Measurements from ENCODE around the gene VSIG10L2. TPM values are rescaled to one million over a fixed set of nuclear protein-coding genes. Genes with fewer than 3 reads are reported as not detected.
A peak's percentile ranks its signal among the peaks of the same experiment; 100 is the strongest.

Gene VSIG10L2
- total RNA-seq, 2 experiments from 2014 or later = not detected

DNA sequence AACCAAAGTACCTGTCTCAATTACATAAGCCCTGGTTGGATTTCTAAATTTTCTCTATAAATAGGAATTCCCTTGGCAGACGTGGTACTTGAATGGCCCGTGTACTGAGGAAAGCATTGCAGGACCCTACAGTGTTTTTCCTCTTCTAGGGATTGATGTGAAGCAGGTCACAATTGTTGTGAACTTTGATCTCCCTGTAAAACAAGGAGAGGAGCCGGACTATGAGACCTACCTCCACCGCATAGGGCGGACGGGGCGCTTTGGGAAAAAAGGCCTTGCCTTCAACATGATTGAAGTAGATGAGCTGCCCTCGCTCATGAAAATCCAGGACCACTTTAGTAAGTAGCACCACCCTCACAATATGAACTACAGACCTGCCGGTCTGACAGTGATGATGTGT, 24.8 kb upstream of the VSIG10L2 start:
- H3K4me1 Mint-ChIP-seq = no peaks in the 10 kb centered on the region

DNA sequence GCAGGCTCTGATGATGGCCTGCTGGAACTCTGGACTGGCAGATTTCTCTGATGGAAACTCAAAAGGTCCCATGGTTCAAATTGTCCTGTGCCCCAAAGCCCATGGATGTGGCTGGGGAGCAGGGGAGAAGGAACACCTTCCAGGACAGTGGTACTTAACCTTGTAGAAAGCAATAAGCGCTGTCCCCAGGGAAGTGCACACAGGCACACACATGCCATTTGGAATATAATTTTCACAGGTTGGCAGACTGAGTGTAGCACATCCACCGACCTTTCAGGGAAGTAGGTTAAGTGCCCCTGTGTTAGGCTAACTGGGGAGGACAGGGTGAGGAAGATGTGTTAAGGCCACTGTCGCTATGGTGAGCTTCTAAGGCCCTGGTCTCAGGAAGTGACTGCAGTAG, 23.7 kb upstream of the VSIG10L2 start:
- Mint-ChIP-seq H3K4me3 (no peak overlapping the region), H3K36me3 (ENCODE audit: low read depth) (no peaks in the 10 kb centered on the region), H3K27ac (no peak overlapping the region), H3K9me3 (no peaks in the 10 kb centered on the region), H3K4me1 (no peaks in the 10 kb centered on the region), H3K27me3 (peaks cover 18% of the 10 kb centered on the region)
- CTCF ChIA-PET = interaction anchor here (0.5 to 1.2 kb wide), 3 partner anchors 11 to 51 kb away, joined by 3 read pairs; no protein-coding TSS in a partner anchor
- POLR2A ChIA-PET = no interaction called here
- no peak for DNase-seq

More for the DNA sequence above, 24.8 kb upstream of the VSIG10L2 start:
- Mint-ChIP-seq H3K36me3 (ENCODE audit: low read depth) (no peaks in the 10 kb centered on the region), H3K27ac (no peak overlapping the region), H3K4me3 (no peak overlapping the region), H3K9me3 (no peaks in the 10 kb centered on the region), H3K27me3 (peaks cover 23% of the 10 kb centered on the region)
- ChIA-PET CTCF (interaction anchor here (0.8 to 1.2 kb wide), 5 partner anchors 10 to 273 kb away, joined by 3 to 4 read pairs (median 3); partner anchors contain the start of gene PUS3), POLR2A (no interaction called here)
- DNase-seq = no peak

DNA sequence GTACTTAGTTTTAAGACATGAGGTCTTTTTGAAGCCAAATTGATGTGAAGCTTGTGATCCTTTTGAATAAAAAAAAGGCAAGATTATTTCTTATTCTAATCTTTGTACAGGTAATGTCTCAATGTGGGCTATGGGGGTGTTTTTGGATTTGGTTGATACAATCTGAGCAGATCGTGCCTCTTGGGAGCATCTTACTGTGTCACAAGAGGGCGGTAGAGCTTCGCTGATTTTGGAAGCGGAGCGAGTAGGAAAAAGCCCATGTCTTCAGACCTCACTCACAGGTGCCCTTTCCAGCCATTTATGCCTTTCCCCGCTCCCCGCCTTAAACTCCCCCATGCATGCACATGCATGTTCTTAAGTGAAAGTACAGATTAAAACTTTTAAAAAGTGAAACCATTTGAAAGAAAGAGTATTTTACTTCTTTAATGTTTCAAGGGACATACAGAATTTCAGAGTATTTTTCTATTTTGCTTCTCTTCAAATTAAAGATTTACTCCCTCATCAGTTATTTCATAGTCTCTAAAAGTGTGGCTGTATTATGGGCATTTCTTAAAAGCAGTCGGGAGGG, 22.7 kb upstream of the VSIG10L2 start:
- no peaks in the 10 kb centered on the region for H3K9me3 Mint-ChIP-seq
- POLR2A ChIA-PET = no interaction called here
- no peak overlapping the region for H3K27ac Mint-ChIP-seq
- no peak overlapping the region for H3K4me3 Mint-ChIP-seq
- H3K36me3 Mint-ChIP-seq (ENCODE audit: low read depth) = no peaks in the 10 kb centered on the region
- peak; percentile 71 for DNase-seq
- H3K27me3 Mint-ChIP-seq = peaks cover 17% of the 10 kb centered on the region
- CTCF ChIA-PET = interaction anchor here (0.6 to 1.4 kb wide), 7 partner anchors 19 to 1497 kb away, joined by 3 to 5 read pairs (median 3); partner anchors contain the start of gene PUS3
- no peaks in the 10 kb centered on the region for H3K4me1 Mint-ChIP-seq

DNA sequence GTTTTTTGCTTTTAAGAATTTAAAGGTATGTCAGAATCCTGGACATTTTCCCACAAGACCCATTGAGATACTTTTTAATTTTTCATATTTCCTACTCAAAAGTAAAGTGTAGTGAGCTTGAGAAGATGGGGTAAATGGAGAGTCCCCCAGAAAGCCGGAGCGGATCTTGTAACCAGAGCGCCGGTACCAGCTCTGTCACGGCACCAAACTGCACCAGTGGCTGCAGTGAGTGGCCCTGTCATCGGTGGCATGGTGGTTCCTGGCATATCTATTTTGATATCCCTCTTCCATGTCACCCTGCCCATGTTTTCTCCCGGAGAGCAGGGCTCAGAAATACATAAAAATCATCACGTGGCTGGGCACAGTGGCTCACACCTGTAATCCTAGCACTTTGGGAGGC, 22.2 kb upstream of the VSIG10L2 start:
- no peak for DNase-seq
- no peaks in the 10 kb centered on the region for H3K4me1 Mint-ChIP-seq
- H3K9me3 Mint-ChIP-seq = no peaks in the 10 kb centered on the region
- no peaks in the 10 kb centered on the region for H3K36me3 Mint-ChIP-seq (ENCODE audit: low read depth)
- CTCF ChIA-PET = interaction anchor here (0.6 to 1.4 kb wide), 6 partner anchors 18 to 1497 kb away, joined by 3 to 5 read pairs (median 3); partner anchors contain the start of gene PUS3
- no peak overlapping the region for H3K27ac Mint-ChIP-seq
- H3K27me3 Mint-ChIP-seq = peaks cover 13% of the 10 kb centered on the region
- no peak overlapping the region for H3K4me3 Mint-ChIP-seq
- POLR2A ChIA-PET = no interaction called here

DNA sequence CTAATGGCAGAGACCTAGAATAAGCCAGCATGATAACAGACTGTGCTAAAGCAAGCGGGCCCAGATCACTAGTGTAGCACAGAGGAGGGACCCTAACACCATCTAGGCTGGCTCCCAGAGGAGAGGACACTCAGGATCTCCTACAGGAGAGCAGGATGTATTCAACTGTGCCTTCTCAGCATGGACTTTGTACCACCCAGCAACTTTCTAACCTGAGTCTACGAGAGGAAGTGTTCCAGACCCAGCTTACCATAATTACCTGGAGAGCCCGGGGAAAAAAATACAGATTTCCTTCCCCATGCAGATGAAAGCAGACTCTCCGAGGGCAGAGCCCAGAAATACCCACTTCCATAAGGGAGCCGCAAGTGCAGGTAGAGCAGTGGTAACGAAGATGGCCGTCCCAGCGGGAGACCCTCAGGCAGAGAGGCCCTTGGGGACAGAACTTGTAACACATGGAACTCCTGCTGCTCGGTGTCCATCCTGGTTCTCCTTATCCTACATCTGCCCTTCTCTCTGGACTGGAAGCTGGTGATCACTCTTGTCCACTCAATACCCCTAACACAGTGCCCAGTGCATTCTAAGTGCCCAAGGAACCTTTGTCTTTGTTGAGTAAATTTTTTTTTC, 21.3 kb upstream of the VSIG10L2 start:
- H3K27me3 Mint-ChIP-seq = peaks cover 12% of the 10 kb centered on the region
- H3K4me3 Mint-ChIP-seq = no peak overlapping the region
- H3K27ac Mint-ChIP-seq = no peak overlapping the region
- no peaks in the 10 kb centered on the region for H3K4me1 Mint-ChIP-seq
- ChIA-PET POLR2A (no interaction called here), CTCF (interaction anchor here (1.3 to 1.4 kb wide), 2 partner anchors 9 to 21 kb away, joined by 4 to 5 read pairs; partner anchors contain the start of gene PUS3)
- no peaks in the 10 kb centered on the region for H3K9me3 Mint-ChIP-seq
- no peaks in the 10 kb centered on the region for H3K36me3 Mint-ChIP-seq (ENCODE audit: low read depth)
- no peak for DNase-seq

DNA sequence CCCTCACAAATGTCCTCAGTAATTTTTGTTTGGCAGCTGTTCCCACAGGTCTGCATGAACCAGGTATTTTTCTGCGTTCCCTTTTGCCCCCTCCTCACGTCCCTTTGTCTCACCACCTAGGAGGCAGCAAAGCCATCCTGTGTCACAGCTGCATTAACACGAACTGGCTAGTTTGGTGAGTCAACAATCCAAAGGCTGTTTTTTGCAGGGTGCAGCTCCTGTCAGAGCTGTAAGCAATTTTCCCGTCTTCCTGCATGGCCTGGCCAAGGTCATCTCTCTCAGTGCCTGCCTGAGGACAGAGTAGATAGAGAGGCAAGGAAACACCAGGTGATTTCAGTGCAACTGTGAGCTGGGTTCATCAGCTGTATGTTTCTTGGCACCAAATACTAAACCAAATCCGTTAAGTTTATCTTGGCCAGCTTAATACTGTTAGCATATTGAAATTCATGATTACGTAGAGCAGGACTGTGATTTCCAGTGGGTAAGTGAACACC, 20.6 kb upstream of the VSIG10L2 start:
- Mint-ChIP-seq H3K27me3 (peaks cover 15% of the 10 kb centered on the region), H3K4me1 (no peaks in the 10 kb centered on the region), H3K4me3 (no peak overlapping the region), H3K9me3 (no peaks in the 10 kb centered on the region), H3K36me3 (ENCODE audit: low read depth) (no peaks in the 10 kb centered on the region), H3K27ac (no peak overlapping the region)
- POLR2A ChIA-PET = no interaction called here
- DNase-seq = no peak
- CTCF ChIA-PET = interaction anchor here (0.6 to 1.3 kb wide), 2 partner anchors 10 to 465 kb away, joined by 3 to 5 read pairs; no protein-coding TSS in a partner anchor

DNA sequence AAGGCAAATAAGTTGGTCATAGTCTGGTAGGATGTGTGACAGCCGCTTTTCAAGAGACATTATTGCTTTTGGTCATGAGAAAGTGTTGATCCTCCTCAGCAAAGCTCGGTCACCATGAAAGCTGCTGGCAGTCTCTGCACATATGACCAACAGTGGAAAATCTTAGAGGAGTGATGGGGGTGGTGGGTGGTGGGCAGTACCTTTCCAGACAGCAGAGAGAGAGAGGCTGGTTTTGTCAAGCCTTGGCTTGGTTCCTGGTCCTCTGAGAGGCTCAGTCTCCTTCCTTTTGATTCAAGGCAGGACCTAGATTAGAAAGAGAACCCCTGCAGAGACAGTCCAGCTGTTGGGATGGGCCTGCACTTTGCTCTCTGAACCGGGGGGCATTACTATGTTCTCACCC, 20.0 kb upstream of the VSIG10L2 start:
- CTCF ChIA-PET = no interaction called here

DNA sequence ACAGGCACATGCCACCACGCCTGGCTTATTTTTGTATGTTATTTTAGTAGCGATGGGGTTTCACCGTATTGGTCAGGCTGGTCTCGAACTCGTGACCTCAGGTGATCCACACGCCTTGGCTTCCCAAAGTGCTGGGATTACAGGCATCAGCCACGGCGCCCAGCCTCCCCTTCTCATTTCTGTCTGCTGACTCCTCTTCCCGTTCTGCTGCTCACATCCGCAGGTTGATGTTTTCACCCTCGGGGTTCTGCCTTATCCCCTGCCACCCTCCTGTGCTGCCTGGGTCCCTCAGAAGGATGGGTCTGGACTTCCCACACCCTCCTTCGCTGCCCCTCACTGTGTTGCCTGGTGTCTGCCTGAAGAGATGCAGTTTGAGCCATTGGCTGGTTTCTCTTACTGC, 19.2 kb upstream of the VSIG10L2 start:
- Mint-ChIP-seq H3K27me3 (peaks cover 13% of the 10 kb centered on the region), H3K27ac (no peak overlapping the region), H3K4me1 (no peaks in the 10 kb centered on the region), H3K4me3 (no peak overlapping the region), H3K9me3 (no peaks in the 10 kb centered on the region), H3K36me3 (ENCODE audit: low read depth) (no peaks in the 10 kb centered on the region)
- no peak for DNase-seq
- ChIA-PET POLR2A (no interaction called here), CTCF (no interaction called here)

More for the DNA sequence above, 20.0 kb upstream of the VSIG10L2 start:
- Mint-ChIP-seq H3K27me3 (peaks cover 13% of the 10 kb centered on the region), H3K4me1 (no peaks in the 10 kb centered on the region), H3K36me3 (ENCODE audit: low read depth) (no peaks in the 10 kb centered on the region), H3K4me3 (no peak overlapping the region), H3K27ac (no peak overlapping the region), H3K9me3 (no peaks in the 10 kb centered on the region)
- POLR2A ChIA-PET = no interaction called here
- DNase-seq = no peak

DNA sequence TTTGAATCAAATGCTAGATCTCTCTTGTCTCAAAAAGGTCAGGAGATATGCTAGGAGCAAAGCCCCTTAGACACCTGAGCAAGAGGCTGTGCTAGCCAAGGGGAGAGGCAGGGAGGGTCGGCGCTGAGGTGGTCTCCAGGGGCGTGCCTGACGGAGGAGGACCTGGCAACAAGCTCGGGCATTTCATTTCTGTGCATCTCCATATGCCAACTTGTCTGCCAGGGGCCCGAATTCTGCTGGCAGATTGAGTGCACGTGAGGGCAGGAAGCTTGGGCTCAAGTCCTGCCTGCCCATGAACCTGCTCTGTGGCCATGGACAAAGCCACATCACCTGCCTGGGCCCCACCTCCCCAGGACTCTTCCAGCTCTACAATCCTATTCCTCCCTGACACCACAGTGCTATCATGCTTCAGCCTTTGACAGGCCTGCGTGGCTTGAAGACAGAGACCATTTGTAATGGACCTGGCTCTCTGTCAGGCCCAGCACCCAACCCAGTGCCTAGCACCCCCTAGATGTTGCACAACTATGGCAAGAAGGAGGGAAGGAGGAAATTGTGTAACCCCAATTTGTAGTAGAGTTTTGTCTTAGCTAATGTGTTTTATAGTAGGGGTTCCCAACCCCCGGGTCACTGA, 16.3 kb upstream of the VSIG10L2 start:
- ChIA-PET POLR2A (no interaction called here), CTCF (interaction anchor here (1.3 kb wide), 1 partner anchor 16 kb away, joined by 3 read pairs; no protein-coding TSS in a partner anchor)
- Mint-ChIP-seq H3K27ac (no peak overlapping the region), H3K27me3 (peaks cover 13% of the 10 kb centered on the region), H3K36me3 (ENCODE audit: low read depth) (no peaks in the 10 kb centered on the region), H3K4me1 (no peaks in the 10 kb centered on the region), H3K9me3 (no peaks in the 10 kb centered on the region), H3K4me3 (no peak overlapping the region)
- DNase-seq = no peak

DNA sequence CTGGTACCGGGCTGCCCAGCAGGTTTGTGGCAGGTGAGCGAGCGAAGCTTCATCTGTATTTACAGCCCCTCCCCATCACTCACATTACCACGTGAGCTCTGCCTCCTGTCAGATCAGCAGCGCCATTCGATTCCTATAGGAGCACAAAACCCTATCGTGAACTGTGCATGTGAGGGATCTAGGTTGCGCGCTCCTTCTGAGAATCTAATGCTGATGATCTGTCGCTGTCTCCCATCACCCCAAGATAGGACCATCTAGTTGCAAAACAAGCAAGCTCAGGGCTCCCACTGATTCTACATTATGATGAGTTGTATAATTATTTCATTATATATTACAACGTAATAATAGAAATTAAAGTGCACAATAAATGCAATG, 15.8 kb upstream of the VSIG10L2 start:
- ChIA-PET CTCF (interaction anchor here (1.3 kb wide), 1 partner anchor 15 kb away, joined by 3 read pairs; no protein-coding TSS in a partner anchor), POLR2A (no interaction called here)
- peaks cover 12% of the 10 kb centered on the region for H3K27me3 Mint-ChIP-seq
- DNase-seq = no peak
- no peaks in the 10 kb centered on the region for H3K4me1 Mint-ChIP-seq
- H3K9me3 Mint-ChIP-seq = no peaks in the 10 kb centered on the region
- no peaks in the 10 kb centered on the region for H3K36me3 Mint-ChIP-seq (ENCODE audit: low read depth)
- H3K27ac Mint-ChIP-seq = no peak overlapping the region
- no peak overlapping the region for H3K4me3 Mint-ChIP-seq

DNA sequence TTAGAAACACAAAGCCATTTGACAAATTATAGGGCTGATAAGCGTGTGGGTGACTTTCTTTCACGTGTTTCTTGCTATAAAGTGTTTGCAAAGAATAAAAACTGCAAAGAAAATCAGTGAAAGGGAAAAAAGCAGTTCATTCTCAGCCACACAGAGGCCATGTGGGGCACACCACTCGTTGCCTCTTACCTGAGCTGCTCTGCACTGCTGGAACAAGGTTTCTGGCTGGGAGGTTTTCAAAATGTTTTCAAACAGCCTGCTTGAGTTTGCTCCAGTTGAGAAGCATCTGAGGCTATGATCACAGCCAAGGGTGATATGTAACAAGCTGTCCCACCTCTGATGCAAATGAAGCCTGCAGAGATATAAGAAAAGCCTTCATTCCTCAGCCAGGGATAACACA, 14.7 kb upstream of the VSIG10L2 start:
- peaks cover 10% of the 10 kb centered on the region for H3K27me3 Mint-ChIP-seq
- H3K9me3 Mint-ChIP-seq = no peaks in the 10 kb centered on the region
- ChIA-PET POLR2A (no interaction called here), CTCF (no interaction called here)
- H3K27ac Mint-ChIP-seq = no peak overlapping the region
- no peaks in the 10 kb centered on the region for H3K4me1 Mint-ChIP-seq
- DNase-seq = no peak
- H3K36me3 Mint-ChIP-seq (ENCODE audit: low read depth) = no peaks in the 10 kb centered on the region
- H3K4me3 Mint-ChIP-seq = no peak overlapping the region

DNA sequence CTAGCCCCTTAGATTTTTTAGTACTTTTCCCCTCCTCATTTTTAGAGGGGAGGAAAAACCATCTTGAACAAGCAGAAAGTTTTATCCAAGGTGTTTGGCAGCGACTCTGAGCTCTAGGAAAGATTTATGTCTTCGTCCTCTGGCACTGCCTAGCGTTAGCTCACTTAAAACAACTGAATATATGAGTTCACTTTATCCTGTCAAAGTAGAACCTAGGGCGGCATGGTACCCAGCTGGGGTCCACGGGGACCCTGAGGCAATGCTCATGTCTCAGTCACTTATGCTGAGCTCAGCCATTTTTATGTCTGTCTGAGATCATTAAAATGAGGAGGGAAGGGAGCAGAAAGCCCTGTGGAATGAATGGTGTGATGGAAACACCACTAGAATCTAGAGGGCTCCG, 14.2 kb upstream of the VSIG10L2 start:
- CTCF ChIA-PET = no interaction called here
- Mint-ChIP-seq H3K36me3 (ENCODE audit: low read depth) (no peaks in the 10 kb centered on the region), H3K4me3 (no peak overlapping the region)

DNA sequence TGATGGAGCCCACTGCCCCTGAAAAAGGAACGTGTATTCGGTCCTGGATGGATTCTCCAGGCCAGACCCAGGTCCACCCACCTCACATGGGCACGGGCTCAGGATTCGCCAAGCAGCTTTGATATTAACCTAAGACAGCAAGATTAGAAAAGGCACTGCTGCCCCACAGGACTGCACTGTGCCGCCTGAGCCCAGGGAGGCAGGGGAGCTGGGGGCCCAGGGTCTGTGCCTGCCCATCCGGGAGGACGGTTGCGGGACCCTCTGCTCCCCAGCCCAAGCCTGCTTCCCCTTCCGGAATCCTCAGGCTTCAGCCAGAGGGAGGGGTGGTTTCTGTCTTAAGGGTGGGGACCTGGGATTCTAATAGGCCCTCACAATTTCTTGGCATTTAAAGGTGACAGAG, 13.5 kb upstream of the VSIG10L2 start:
- Mint-ChIP-seq H3K4me3 (no peak overlapping the region), H3K4me1 (no peaks in the 10 kb centered on the region), H3K27ac (no peak overlapping the region), H3K36me3 (ENCODE audit: low read depth) (no peaks in the 10 kb centered on the region), H3K27me3 (peaks cover 10% of the 10 kb centered on the region), H3K9me3 (no peaks in the 10 kb centered on the region)
- ChIA-PET POLR2A (interaction anchor here (0.6 kb wide), 1 partner anchor 221 kb away, joined by 4 read pairs; no protein-coding TSS in a partner anchor), CTCF (no interaction called here)
- DNase-seq = no peak

More for the DNA sequence above, 14.2 kb upstream of the VSIG10L2 start:
- H3K27me3 Mint-ChIP-seq = peaks cover 10% of the 10 kb centered on the region
- no peak overlapping the region for H3K27ac Mint-ChIP-seq
- no peaks in the 10 kb centered on the region for H3K9me3 Mint-ChIP-seq
- no peaks in the 10 kb centered on the region for H3K4me1 Mint-ChIP-seq
- POLR2A ChIA-PET = interaction anchor here (0.6 kb wide), 1 partner anchor 222 kb away, joined by 4 read pairs; no protein-coding TSS in a partner anchor
- no peak for DNase-seq

Measured in activated CD4-positive, alpha-beta T cell treated with anti-CD3 and anti-CD28 coated beads, Interleukin-2, amount 10 ng/mL, durations not matched to agents 7 days and 5 days (primary cell).